Testis (tissue), 3 donors: ENCODE results near the gene L3MBTL4. TPM values are rescaled to one million over a fixed set of nuclear protein-coding genes. Genes with fewer than 3 reads are reported as not detected.

Experiments used
- DNase-seq: peaks from one replicate; pipeline ENCODE4 v3.0.0-alpha.2; 2019
- H3K27ac ChIP-seq, 2 donors: fragments of 200-600 bp; sonication (generic); one replicate each; pipeline ENCODE4 v1.5.1; 2019
- H3K27me3 ChIP-seq: fragments of 200-600 bp; sonication (generic); one replicate; pipeline ENCODE4 v1.5.1; 2019
- H3K36me3 ChIP-seq: fragments of 200-600 bp; sonication (generic); one replicate; pipeline ENCODE4 v1.5.1; 2017; ENCODE audit warnings: low read depth; ENCODE audit errors: missing control alignments
- H3K4me1 ChIP-seq: fragments of 200-600 bp; sonication (generic); one replicate; pipeline ENCODE4 v1.5.1; 2019
- H3K4me3 ChIP-seq, 2 donors: fragments of 200-600 bp; sonication (generic); one replicate each; pipeline ENCODE4 v1.5.1; 2017 to 2019
- H3K9me3 ChIP-seq: fragments of 200-600 bp; sonication (generic); one replicate; pipeline ENCODE4 v1.5.1; 2017
- CTCF ChIP-seq, 3 experiments: fragments of 450-650 bp in 2 of 3; fragments of 200-600 bp in 1 of 3; sonication (generic) in 1 of 3; IDR thresholded peaks; one replicate each; pipeline ENCODE4 v1.5.1; 2016 to 2019; ENCODE audit warnings: antibody characterized with exemption in 3 of 3, mild to moderate bottlenecking in 2 of 3, moderate library complexity in 1 of 3
- POLR2A ChIP-seq: fragments of 450-650 bp; IDR thresholded peaks from one replicate; pipeline ENCODE4 v1.6.1; 2017; ENCODE audit warnings: antibody characterized with exemption, mild to moderate bottlenecking, moderate library complexity
- WGBS, 2 donors: methylation state at CpG; one replicate each; pipeline ENCODE4 v1.1.5; 2018; 5-methylcytosine and 5-hydroxymethylcytosine counted together
- intact Hi-C: fragments of 100-400 bp; cut with DNase I; formaldehyde crosslinking; loops from one replicate; pipeline ENCODE4 v1.15.1; 2023; ENCODE audit warnings: low total_unique reads
- polyA plus RNA-seq: library from polyadenylated mRNA; stranded (reverse); fragments of 350-450 nt; fragmentation: Illumina TruSeq; extraction: RNeasy Lipid Tissue Mini Kit (QIAGEN cat#74804); gene quantifications from one replicate; pipeline ENCODE4 v1.2.3, GENCODE V29; 2014; ENCODE audit warnings: low read depth, low replicate concordance; ENCODE audit not compliant: insufficient read depth
- total RNA-seq, 2 donors: library from RNA; depleted of rRNA; stranded (reverse); fragments of >200 nt; gene quantifications; one replicate each; pipeline ENCODE4 v1.2.3, GENCODE V29; 2016

The L3MBTL4 gene
- total and polyA plus RNA-seq, 3 donors from 2014 or later = 26.6 to 50.9 (median 46.2) TPM

- H3K4me1 ChIP-seq = no peaks in the 10 kb centered on the region
- no peak for DNase-seq
- no peaks in the 10 kb centered on the region for H3K27me3 ChIP-seq
- WGBS, 2 donors = 56 to 67% methylated on average over 2 of the region's 2 CpGs
- intact Hi-C loops = no loop called here
- H3K4me3 ChIP-seq = no peak overlapping the region
- no peak overlapping the region for H3K27ac ChIP-seq
- no peaks in the 10 kb centered on the region for H3K36me3 ChIP-seq
- no peaks in the 10 kb centered on the region for H3K9me3 ChIP-seq
- TF ChIP-seq CTCF (IDR thresholded peaks at IDR 0.05) (no peak), POLR2A (no peak)
Observed at GRCh38 chr18:6205706-6206105, 209.0 kb downstream of the L3MBTL4 start.

DNA sequence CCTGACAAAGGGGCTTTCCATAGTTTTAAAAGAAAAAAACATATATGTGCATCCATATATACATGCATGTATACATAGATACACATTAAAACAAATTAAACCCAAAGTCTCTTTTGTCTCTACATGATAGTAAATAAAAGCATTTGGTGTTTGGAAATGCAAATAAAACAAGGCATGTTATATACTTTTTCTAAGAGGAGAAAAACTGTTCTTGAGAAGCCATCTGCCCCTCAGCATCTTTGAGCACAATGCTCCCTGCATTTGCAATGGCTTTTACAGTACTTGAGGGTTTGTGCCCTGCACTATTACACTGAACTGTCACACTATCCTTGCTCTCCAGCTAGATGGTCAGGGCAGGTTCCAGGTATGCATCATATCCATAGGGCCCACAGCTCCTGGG lies 210.2 kb downstream of the L3MBTL4 start:
- H3K4me3 ChIP-seq = no peak overlapping the region
- no peaks in the 10 kb centered on the region for H3K4me1 ChIP-seq
- no peaks in the 10 kb centered on the region for H3K9me3 ChIP-seq
- TF ChIP-seq POLR2A (no peak), CTCF (IDR thresholded peaks at IDR 0.05) (no peak)
- no peaks in the 10 kb centered on the region for H3K36me3 ChIP-seq
- no peaks in the 10 kb centered on the region for H3K27me3 ChIP-seq
- no peak for DNase-seq
- intact Hi-C loops = no loop called here
- H3K27ac ChIP-seq = no peak overlapping the region

GRCh38 chr18:6203791-6204190 lies 210.9 kb downstream of the L3MBTL4 start:
- Histone ChIP-seq H3K27ac (no peak overlapping the region), H3K27me3 (no peaks in the 10 kb centered on the region), H3K4me3 (no peak overlapping the region), H3K4me1 (no peaks in the 10 kb centered on the region), H3K9me3 (no peaks in the 10 kb centered on the region), H3K36me3 (no peaks in the 10 kb centered on the region)
- DNase-seq = no peak
- intact Hi-C loops = no loop called here
- no peak for TF ChIP-seq POLR2A
- TF ChIP-seq CTCF (IDR thresholded peaks at IDR 0.05) = no peak
- whole genome bisulfite sequencing, 2 donors = 73 to 92% methylated on average over 3 of the region's 3 CpGs

GRCh38 chr18:6202861-6203260 lies 211.8 kb downstream of the L3MBTL4 start:
- intact Hi-C loops = no loop called here
- no peak for DNase-seq
- Histone ChIP-seq H3K9me3 (no peaks in the 10 kb centered on the region), H3K27ac (no peak overlapping the region), H3K36me3 (no peaks in the 10 kb centered on the region), H3K4me3 (no peak overlapping the region), H3K27me3 (no peaks in the 10 kb centered on the region), H3K4me1 (no peaks in the 10 kb centered on the region)
- 91 to 97% methylated on average over 1 of the region's 1 CpG for WGBS, 2 donors
- TF ChIP-seq CTCF (IDR thresholded peaks at IDR 0.05) (no peak), POLR2A (no peak)

DNA sequence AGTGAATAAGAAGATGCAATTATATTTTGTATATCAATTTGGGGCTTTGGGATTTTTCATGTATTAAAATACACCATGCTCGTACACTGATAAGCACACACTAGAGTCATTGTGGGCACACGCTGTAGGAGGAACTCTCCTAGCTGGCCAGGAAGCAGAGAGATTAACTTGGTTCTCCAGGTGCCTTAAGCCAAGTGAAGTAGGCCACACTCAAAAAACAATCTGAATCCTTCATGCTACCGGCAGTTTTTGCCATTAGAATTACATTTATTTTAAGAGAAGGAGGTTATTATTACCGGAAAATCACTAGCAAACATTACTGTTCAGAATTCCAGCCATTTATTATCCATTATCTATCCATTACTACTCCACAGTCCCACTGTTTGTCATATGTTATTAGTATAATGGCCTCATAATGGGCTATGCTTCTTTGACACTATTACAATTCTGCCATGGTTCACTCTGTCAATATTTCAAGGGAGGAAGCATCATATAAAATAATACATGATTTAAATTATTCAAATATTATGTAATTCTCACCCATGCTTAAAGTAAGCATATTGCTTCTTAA lies 214.4 kb downstream of the L3MBTL4 start:
- WGBS, 2 donors = 67 to 87% methylated on average over 4 of the region's 4 CpGs
- no peaks in the 10 kb centered on the region for H3K9me3 ChIP-seq
- no peak for DNase-seq
- TF ChIP-seq CTCF (IDR thresholded peaks at IDR 0.05) (no peak), POLR2A (no peak)
- no peak overlapping the region for H3K4me3 ChIP-seq
- H3K27ac ChIP-seq = no peak overlapping the region
- intact Hi-C loops = no loop called here
- no peaks in the 10 kb centered on the region for H3K36me3 ChIP-seq
- no peaks in the 10 kb centered on the region for H3K27me3 ChIP-seq
- peaks cover 3% of the 10 kb centered on the region for H3K4me1 ChIP-seq
